Heart right ventricle (tissue), 16 donors: ENCODE data around the gene DCHS1. TPM values are rescaled to one million over a fixed set of nuclear protein-coding genes. Genes with fewer than 3 reads are reported as not detected.

Experiments used
- ATAC-seq, 8 donors: fragments of 200-7000 bp; cut with Tn5 transposase; one replicate each; pipeline ENCODE4 v1.9.1; 2020; ENCODE audit warnings: mild to moderate bottlenecking in 8 of 8, moderate library complexity in 8 of 8, moderate number of reproducible peaks in 1 of 8
- DNase-seq, 2 donors: peaks; one replicate each; pipeline ENCODE4 v3.0.0-alpha.2; 2020
- H3K27ac ChIP-seq, 10 donors: fragments of 200-600 bp; sonication (generic) in 2 of 10; one replicate each; pipeline versions ENCODE4 v1.5.0 to v1.8.0; 2020 to 2022; ENCODE audit warnings: mild to moderate bottlenecking in 3 of 10
- H3K27me3 ChIP-seq, 7 donors: fragments of 200-600 bp; one replicate each; pipeline ENCODE4 v1.8.0; 2021 to 2022; ENCODE audit warnings: mild to moderate bottlenecking in 2 of 7
- H3K36me3 ChIP-seq, 9 donors: fragments of 200-600 bp; sonication (generic) in 1 of 9; one replicate each; pipeline versions ENCODE4 v1.5.0 to v1.8.0; 2020 to 2022; ENCODE audit warnings: mild to moderate bottlenecking in 2 of 9
- H3K4me1 ChIP-seq, 9 donors: fragments of 200-600 bp; sonication (generic) in 1 of 9; one replicate each; pipeline versions ENCODE4 v1.5.0 to v1.8.0; 2020 to 2022; ENCODE audit warnings: mild to moderate bottlenecking in 4 of 9
- H3K4me3 ChIP-seq, 10 donors: fragments of 200-600 bp; sonication (generic) in 2 of 10; one replicate each; pipeline versions ENCODE4 v1.5.0 to v1.8.0; 2020 to 2022; ENCODE audit warnings: mild to moderate bottlenecking in 7 of 10, moderate library complexity in 2 of 10
- H3K9me3 ChIP-seq, 11 donors: fragments of 200-600 bp in 10 of 11; sonication (generic) in 2 of 11; one replicate each; pipeline versions ENCODE4 v1.5.0 to v1.8.0; 2013 to 2022; ENCODE audit warnings: mild to moderate bottlenecking in 2 of 11, control low read depth in 1 of 11, moderate library complexity in 1 of 11
- CTCF ChIP-seq, 9 donors: fragments of 200-600 bp; sonication (generic) in 2 of 9; IDR thresholded peaks; one replicate each; pipeline versions ENCODE4 v1.5.0 to v1.8.0; 2021 to 2022; ENCODE audit warnings: antibody characterized with exemption in 9 of 9, mild to moderate bottlenecking in 5 of 9, moderate library complexity in 1 of 9
- WGBS, 2 donors: extraction: QIAGEN DNeasy Blood & Tissue Kit; methylation state at CpG; one replicate each; pipeline ENCODE4 v1.1.7; 2013; ENCODE audit warnings: inconsistent platforms in 1 of 2; 5-methylcytosine and 5-hydroxymethylcytosine counted together
- intact Hi-C, 10 donors: fragments of 100-400 bp; cut with DNase I; formaldehyde crosslinking; loops; one replicate each; pipeline versions ENCODE4 v1.11.1 to v1.14.2; 2022
- polyA plus RNA-seq, 2 donors: library from polyadenylated mRNA; stranded (reverse); fragments of 200-250 nt; gene quantifications; one replicate each; pipeline ENCODE4 v1.2.3, GENCODE V29; 2013
- total RNA-seq, 10 donors: library from RNA; stranded (reverse); fragmentation: NEBNext Ultra II Directional in 3 of 10; extraction: Animal tissue kit (Norgen Biotek cat#: 25700) in 3 of 10; gene quantifications; one replicate each; pipeline versions ENCODE4 v1.2.1 to v1.2.4, GENCODE V29; 2021 to 2023
- donor health status: Arrhythmogenic right ventricular cardiomyopathy.
- donor health status: ischemic (EF 13 %, LVEDD 7.1; RV severe dilation, severe dysfunction).
- donor health status: healthy with polysubstance abuse.
- donor health status: DM: no; HTN: yes; CAD: no.
- donor health status: DM: no; HTN: no; CAD: no.
- donor health status: ischemic (EF 25% LVEDD 6.9; RV normal size, moderate dysfunction).
- donor health status: ischemic (EF 25% LVEDD 5.7; RV mildly dilated, moderate dysfunction).
- donor health status: healthy.
- donor health status: DM: yes; HTN: yes; CAD: no.
- donor health status: Ischemic cardiomyopathy.
- donor health status: ischemic (EF 35%, LVEDD 5.7; RV mildly dilated, moderate dysfunction).
- donor health status: nonischemic (EF 11% LVEDD 7.7; RV severe dilation, severe dysfunction).
- donor health status: DM: yes; HTN: yes; CAD: no.
- donor health status: PGD.
- donor health status: ischemic (EF 29% LVEDD 5.4; RV normal size, mild dysfunction).
- donor health status: nonischemic (EF 23%, LVEDD 6.1; RV moderate dilation, normal function).

Gene DCHS1
- total and polyA plus RNA-seq, 12 donors: 4.1 to 12.4 (median 8.2) TPM

DNA sequence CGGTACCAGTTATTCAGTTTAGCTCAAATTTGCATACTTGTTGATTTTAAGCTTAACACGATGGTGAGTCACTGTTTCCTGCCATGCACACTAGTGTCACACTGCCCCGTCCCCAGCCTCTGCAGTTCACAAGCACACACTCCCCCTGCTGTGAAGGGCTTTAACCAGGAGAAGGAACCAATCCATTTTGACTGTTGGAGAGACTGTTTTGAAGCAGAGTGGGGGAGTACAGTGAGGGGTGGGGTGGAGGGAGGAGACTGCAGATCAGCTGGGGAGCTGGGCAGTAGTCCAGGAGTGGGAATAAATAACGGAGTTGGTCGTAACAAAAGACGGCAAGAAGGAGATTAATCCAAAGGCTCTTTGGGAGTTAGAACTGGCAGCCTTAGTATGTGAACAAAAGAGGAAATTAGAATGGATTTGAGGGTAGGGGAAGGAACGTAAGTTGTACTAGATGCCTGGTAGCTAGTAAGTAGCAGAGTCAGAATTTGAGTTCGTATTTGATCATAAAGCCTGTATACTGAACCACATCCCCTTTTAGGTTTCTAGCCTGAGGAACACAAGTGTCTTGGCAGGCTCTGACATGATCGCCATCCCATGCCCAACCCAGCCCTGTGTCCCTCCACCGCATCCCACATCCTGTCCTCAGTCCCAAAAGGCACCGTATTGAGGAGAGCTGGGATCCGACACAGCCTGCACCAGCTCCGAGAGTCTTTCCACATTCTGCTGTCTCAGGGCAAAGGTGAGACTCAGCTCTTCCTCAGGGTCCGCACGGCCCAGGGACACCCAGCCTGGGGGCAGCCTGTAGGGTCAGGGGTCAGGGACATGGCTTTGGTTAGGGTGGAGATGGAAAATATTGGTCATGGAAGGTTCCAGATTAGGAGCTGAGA lies 37.2 kb downstream of the DCHS1 start:
- H3K9me3 ChIP-seq: no peaks in the 10 kb centered on the region
- peak overlapping the region; percentile 50 to 90 (median 72) for H3K4me3 ChIP-seq
- TF ChIP-seq CTCF (IDR thresholded peaks at IDR 0.05): peak in 1 of 9 donors; percentile 12
- DNase-seq (peak in 1 of 2 donors; percentile 57), ATAC-seq (peak; percentile 3 to 31 (median 20))
- no peaks in the 10 kb centered on the region for H3K27me3 ChIP-seq
- intact Hi-C loops: loop anchor here in 3 of 10 donors (2.0 to 10.0 kb wide), 3 partner anchors 56 to 64 kb away; partner anchors contain the start of gene MRPL17 (in 2 of the 3)
- peaks cover 0 to 51% (median 9%) of the 10 kb centered on the region in 9 donors for H3K36me3 ChIP-seq
- peak overlapping the region; percentile 5 to 94 (median 84) for H3K27ac ChIP-seq
- WGBS, 2 donors: 11 to 15% methylated on average over 15 of the region's 15 CpGs
- H3K4me1 ChIP-seq: peaks cover 4 to 49% (median 23%) of the 10 kb centered on the region in 9 donors

GRCh38 chr11:6617315-6617781 lies 38.3 kb downstream of the DCHS1 start:
- 84 to 90% methylated on average over 5 of the region's 5 CpGs for WGBS, 2 donors
- intact Hi-C loops: loop anchor here in 2 of 10 donors (5.0 to 10.0 kb wide), 2 partner anchors 57 to 65 kb away; partner anchors contain the start of gene MRPL17 (in 1 of the 2)
- Histone ChIP-seq H3K4me3 (peak overlapping the region in 3 of 10 donors; percentile 64 to 85 (median 68)), H3K27ac (peak overlapping the region in 2 of 10 donors; percentile 84 to 94), H3K36me3 (peaks cover 0 to 43% (median 9%) of the 10 kb centered on the region in 9 donors), H3K9me3 (no peaks in the 10 kb centered on the region), H3K4me1 (peaks cover 10 to 56% (median 30%) of the 10 kb centered on the region in 9 donors), H3K27me3 (no peaks in the 10 kb centered on the region)
- ATAC-seq: no peak
- no peak for DNase-seq
- TF ChIP-seq CTCF (IDR thresholded peaks at IDR 0.05): no peak

DNA sequence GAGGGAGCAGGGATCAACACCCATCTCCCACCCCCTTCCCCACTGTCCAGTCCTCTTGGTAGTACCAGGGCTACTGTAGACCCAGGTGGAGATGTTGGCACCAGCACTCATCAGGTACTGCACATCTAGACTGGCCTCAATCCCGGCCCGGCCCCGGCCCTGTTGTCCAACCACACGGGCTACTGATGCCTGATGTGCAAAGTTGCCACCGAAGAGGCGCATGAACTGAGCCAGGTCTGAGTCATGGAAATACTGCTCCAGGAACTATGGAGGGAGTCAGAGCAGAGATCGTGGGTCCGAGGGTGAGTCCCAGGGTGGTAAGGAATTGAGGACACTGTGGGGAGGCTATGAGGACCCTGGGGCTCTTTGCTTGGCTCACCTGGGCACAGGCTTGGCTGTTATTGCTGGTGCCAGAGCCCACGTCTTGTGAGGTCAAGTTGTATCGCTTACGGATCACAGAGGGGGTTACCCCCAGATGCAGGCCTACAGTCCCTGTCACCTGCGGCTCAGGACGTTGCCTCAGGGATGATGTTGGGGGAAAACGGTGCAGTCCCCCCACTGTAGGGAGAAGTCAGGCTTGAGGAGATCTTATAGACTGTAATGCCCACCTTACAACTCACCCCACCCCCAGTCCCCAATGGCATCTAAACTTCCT lies 38.9 kb downstream of the DCHS1 start:
- 92 to 95% methylated on average over 14 of the region's 14 CpGs for WGBS, 2 donors
- DNase-seq: no peak
- peaks cover 0 to 43% (median 9%) of the 10 kb centered on the region in 9 donors for H3K36me3 ChIP-seq
- H3K4me1 ChIP-seq: peaks cover 10 to 56% (median 30%) of the 10 kb centered on the region in 9 donors
- no peaks in the 10 kb centered on the region for H3K9me3 ChIP-seq
- H3K4me3 ChIP-seq: no peak overlapping the region
- no peak for TF ChIP-seq CTCF (IDR thresholded peaks at IDR 0.05)
- H3K27ac ChIP-seq: peak overlapping the region in 1 of 10 donors; percentile 94
- intact Hi-C loops: loop anchor here in 2 of 10 donors (5.0 to 10.0 kb wide), 2 partner anchors 58 to 66 kb away; partner anchors contain the start of gene MRPL17 (in 1 of the 2)
- no peak for ATAC-seq
- H3K27me3 ChIP-seq: no peaks in the 10 kb centered on the region
